Breast epithelium (tissue), 3 donors: ENCODE results near the gene SLC23A3.

Experiments
- CTCF ChIP-seq, 3 donors: fragments of 450-650 bp; IDR thresholded peaks; one replicate each; pipeline ENCODE4 v1.5.1; 2016 to 2017; ENCODE audit warnings: antibody characterized with exemption in 3 of 3, mild to moderate bottlenecking in 3 of 3, moderate library complexity in 3 of 3
- POLR2AphosphoS5 ChIP-seq, 3 donors: sonication (generic); formaldehyde crosslinking; IDR thresholded peaks; one replicate each; pipeline ENCODE4 v1.6.1; 2017; ENCODE audit warnings: antibody characterized with exemption in 3 of 3

- TF ChIP-seq CTCF (IDR thresholded peaks at IDR 0.05), result no peak
- no peak for TF ChIP-seq POLR2AphosphoS5 (IDR thresholded peaks at IDR 0.05)
Observed at GRCh38 chr2:219169930-219170654, at the start of gene SLC23A3.
